Measurements from ENCODE around the gene CCP110. TPM values are rescaled to one million over a fixed set of nuclear protein-coding genes. Genes with fewer than 3 reads are reported as not detected.

The CCP110 gene
- total RNA-seq, 4 donors from 2014 or later: 7.1 to 43.4 (median 14.2) TPM

DNA sequence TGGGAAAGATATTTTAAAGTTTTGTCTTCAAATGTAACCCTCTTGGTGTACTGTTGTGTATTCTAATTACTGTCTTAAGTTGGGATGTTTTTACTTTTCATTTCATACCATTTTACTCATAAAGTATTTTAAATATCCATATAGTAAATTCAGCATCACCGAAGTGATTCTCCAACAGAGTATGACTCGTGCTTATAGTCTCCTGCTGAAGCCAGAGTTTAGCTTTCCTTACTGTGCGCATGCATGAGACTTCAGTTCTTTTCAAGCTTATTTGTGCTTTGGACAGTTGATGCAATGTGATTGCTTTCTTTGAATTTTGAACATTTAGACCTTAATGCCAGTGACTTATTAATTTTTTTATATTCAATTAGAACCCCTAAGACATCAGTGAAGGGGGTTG lies 24.4 kb downstream of the CCP110 start:
- Histone ChIP-seq H3K27ac (no peak overlapping the region), H3K36me3 (peaks cover 0 to 42% (median 17%) of the 10 kb centered on the region in 4 donors), H3K4me3 (no peak overlapping the region), H3K27me3 (no peaks in the 10 kb centered on the region), H3K9me3 (no peaks in the 10 kb centered on the region), H3K4me1 (no peaks in the 10 kb centered on the region)
- in situ Hi-C loops (cut with MboI; ENCODE audit: low pct_ligation_motif_present in 1 of 4, low pct_unique_long_range_greater_than_20kb in 1 of 4, low sequenced_read_pairs in 3 of 4): no loop called here
- no peak for TF ChIP-seq POLR2AphosphoS5 (IDR thresholded peaks at IDR 0.05)
- TF ChIP-seq, protein P1, sequence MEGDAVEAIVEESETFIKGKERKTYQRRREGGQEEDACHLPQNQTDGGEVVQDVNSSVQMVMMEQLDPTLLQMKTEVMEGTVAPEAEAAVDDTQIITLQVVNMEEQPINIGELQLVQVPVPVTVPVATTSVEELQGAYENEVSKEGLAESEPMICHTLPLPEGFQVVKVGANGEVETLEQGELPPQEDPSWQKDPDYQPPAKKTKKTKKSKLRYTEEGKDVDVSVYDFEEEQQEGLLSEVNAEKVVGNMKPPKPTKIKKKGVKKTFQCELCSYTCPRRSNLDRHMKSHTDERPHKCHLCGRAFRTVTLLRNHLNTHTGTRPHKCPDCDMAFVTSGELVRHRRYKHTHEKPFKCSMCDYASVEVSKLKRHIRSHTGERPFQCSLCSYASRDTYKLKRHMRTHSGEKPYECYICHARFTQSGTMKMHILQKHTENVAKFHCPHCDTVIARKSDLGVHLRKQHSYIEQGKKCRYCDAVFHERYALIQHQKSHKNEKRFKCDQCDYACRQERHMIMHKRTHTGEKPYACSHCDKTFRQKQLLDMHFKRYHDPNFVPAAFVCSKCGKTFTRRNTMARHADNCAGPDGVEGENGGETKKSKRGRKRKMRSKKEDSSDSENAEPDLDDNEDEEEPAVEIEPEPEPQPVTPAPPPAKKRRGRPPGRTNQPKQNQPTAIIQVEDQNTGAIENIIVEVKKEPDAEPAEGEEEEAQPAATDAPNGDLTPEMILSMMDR (IDR thresholded peaks at IDR 0.05): no peak
- no peak for TF ChIP-seq POLR2A (IDR thresholded peaks at IDR 0.05)
- TF ChIP-seq EP300 (IDR thresholded peaks at IDR 0.05; ENCODE audit: low read depth): no peak
- intact Hi-C loops (cut with DNase I; ENCODE audit: low total_unique reads): no loop called here
- 87 to 97% methylated on average over 3 of the region's 3 CpGs for WGBS, 2 donors (ENCODE audit: low coverage in 1 of 2)
- no peak for DNase-seq

DNA sequence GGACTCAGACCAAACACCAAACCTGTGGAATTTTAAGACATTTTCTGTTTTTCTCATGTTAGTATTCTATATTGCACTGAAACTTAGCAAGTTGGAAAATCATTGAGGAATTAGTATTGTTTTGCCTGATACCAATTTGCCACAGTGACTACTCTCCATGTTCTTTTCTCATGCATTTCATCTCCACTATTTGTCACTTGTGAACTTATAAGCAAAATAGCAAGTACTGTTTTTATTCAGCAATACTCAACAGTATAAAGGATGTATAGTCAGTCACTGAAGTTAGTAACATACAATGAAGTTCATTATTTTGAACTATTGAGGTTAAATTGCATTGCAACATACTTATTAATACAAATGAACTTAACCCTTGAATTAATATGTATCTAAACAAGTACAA lies 25.9 kb downstream of the CCP110 start:
- no peaks in the 10 kb centered on the region for H3K27me3 ChIP-seq
- no peaks in the 10 kb centered on the region for H3K9me3 ChIP-seq
- TF ChIP-seq POLR2A (IDR thresholded peaks at IDR 0.05) (no peak), EP300 (IDR thresholded peaks at IDR 0.05; ENCODE audit: low read depth) (no peak), POLR2AphosphoS5 (IDR thresholded peaks at IDR 0.05) (no peak)
- TF ChIP-seq, protein P1 (IDR thresholded peaks at IDR 0.05): no peak
- H3K27ac ChIP-seq: no peak overlapping the region
- no peak for DNase-seq
- peaks cover 0 to 30% (median 11%) of the 10 kb centered on the region in 4 donors for H3K36me3 ChIP-seq
- intact Hi-C loops (cut with DNase I; ENCODE audit: low total_unique reads) (no loop called here), in situ Hi-C loops (cut with MboI; ENCODE audit: low pct_ligation_motif_present in 1 of 4, low pct_unique_long_range_greater_than_20kb in 1 of 4, low sequenced_read_pairs in 3 of 4) (loop anchor here in 1 of 4 donors (25.0 kb wide), 1 partner anchor 838 kb away; no protein-coding TSS in a partner anchor)
- peaks cover 0 to 6% (median 5%) of the 10 kb centered on the region in 4 donors for H3K4me1 ChIP-seq
- no peak overlapping the region for H3K4me3 ChIP-seq

DNA sequence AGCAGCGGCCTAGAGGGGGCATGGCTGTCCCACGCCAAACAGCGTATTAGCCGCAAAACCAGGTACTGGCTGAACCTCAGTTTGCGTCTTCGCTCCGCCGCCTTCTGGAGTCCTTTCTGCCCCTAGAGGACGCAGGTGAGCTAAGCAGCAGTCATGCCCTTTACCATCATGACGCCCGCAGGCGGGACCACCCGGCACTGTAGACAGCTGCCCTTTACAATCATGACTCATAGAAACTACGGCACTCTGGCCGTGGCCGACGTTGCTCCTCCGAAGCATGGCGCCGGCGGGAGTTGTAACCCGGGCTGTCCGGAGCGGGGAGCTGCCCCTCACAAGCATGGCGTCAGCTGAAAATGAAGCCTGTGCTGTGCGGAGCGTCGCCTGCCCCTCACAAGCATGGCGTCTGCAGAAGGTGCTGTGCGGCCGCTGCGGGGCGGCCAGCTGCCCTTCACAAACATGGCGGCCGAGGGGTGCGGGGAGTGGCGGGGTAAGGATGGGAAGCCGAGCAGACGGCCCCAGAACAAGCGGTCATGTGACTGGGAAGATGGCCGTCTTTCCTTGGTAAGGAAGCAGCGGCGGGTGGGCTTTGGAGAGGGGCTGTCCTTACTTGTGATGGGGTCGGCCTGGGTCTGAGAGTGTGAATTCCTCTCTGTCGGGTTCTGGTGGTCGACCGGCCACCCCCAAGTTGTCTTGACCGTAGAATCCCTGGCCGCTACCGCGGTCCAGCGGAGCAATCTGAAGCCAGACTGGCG lies 31.6 kb downstream of the CCP110 start, which contains the start of gene VPS35L:
Gene VPS35L, plus strand, starts transcription at position 518 of the 752 bp plus-strand sequence. Its CDS starts 27 bp downstream, at position 545.
- H3K27me3 ChIP-seq: no peaks in the 10 kb centered on the region
- TF ChIP-seq, protein P1 (IDR thresholded peaks at IDR 0.05): peak; percentile 61 to 93 (median 80)
- TF ChIP-seq POLR2AphosphoS5 (IDR thresholded peaks at IDR 0.05) (peak; percentile 28 to 78 (median 75)), EP300 (IDR thresholded peaks at IDR 0.05; ENCODE audit: low read depth) (no peak), POLR2A (IDR thresholded peaks at IDR 0.05) (peak; percentile 45)
- 0 to 1% methylated on average over 6 to 49 of the region's 53 CpGs for WGBS, 2 donors (ENCODE audit: low coverage in 1 of 2)
- in situ Hi-C loops (cut with MboI; ENCODE audit: low pct_ligation_motif_present in 1 of 4, low pct_unique_long_range_greater_than_20kb in 1 of 4, low sequenced_read_pairs in 3 of 4) (loop anchor here in 1 of 4 donors (25.0 kb wide), 1 partner anchor 832 kb away; no protein-coding TSS in a partner anchor), intact Hi-C loops (cut with DNase I; ENCODE audit: low total_unique reads) (loop anchor here (5.0 kb wide), 1 partner anchor 33 kb away; the partner anchor contains the start of genes CCP110 and GDE1)
- no peaks in the 10 kb centered on the region for H3K9me3 ChIP-seq
- DNase-seq: peak; percentile 98
- peaks cover 0 to 20% (median 14%) of the 10 kb centered on the region in 4 donors for H3K4me1 ChIP-seq
- peak within 1 kb of the TSS; percentile 65 to 94 (median 83) for H3K4me3 ChIP-seq
- peak within 1 kb of the TSS; percentile 88 to 94 (median 92) for H3K27ac ChIP-seq
- no peaks in the 10 kb centered on the region for H3K36me3 ChIP-seq

Measured in transverse colon (tissue), 4 donors.